HG03575 (cell line): Measurements from ENCODE around the gene PRICKLE4.

Source experiments
- ATAC-seq: cut with Tn5 transposase; IDR thresholded peaks from one replicate; pipeline ENCODE4 v1.9.1; 2021; ENCODE audit not compliant: unreplicated experiment, insufficient number of reproducible peaks, low FRiP score; ENCODE audit errors: extremely low read depth

Gene PRICKLE4

DNA sequence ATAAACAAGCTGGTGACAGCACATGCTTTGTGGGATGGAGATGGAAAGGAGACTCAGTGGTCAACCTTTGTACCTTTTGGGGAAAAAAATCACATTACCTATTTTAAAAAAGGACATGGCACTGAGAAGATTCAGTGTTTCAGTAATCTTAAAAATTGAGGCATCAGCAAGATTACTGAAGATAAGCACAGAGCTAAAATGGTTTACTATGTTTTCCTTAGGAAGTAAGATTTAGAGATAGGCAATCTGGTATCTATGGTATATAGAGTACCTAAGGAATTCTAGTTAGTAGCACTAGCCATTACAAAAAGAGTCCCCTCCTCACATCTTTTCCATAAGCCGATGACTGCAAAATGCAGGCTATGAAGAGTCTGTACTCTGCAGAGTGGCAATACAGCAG, 42.6 kb downstream of the PRICKLE4 start:
- no peak for ATAC-seq

DNA sequence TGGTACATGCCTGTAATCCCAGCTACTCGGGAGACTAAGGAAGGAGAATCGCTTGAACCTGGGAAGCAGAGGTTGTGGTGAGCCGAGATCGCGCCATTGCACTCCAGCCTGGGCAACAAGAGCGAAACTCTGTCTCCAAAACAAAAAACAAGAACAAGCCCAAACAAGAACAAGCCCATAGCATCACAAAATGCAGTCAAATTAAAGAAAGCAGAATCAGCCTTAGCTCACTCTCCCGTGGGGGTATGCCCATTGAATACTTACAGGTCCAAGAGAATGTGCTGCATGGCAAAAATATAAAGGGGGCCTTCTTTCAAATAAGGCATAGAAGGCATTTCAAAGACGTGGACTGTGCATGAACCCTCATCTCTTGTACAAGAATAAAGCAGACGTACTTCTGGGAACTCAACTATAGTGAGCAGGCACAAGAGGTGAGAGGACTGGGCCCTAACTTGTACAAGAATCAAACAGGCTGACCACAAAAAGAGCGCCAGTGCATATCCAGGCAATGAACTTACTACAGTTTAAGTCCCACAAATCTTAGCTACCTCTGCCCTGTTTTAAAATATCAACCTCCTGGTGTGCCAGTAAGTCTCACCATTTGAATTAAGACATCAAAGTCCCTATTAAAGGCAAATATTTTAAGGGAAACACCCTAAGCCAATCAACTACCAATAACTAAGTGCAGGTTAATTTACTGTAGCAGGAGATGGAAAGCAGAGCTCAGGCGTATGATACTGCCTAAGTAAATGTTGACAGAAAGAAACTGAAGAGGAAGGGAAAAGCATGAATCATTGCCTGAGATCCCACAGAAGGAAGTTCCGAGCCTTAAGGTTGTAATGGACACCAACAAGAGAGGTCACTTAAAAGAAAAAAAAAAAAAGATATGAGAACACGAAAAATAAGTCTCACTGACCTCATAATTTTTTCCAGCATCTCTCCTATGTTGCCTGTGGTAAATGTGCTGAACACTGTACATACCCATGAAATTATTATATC, 44.3 kb downstream of the PRICKLE4 start:
- ATAC-seq = no peak

DNA sequence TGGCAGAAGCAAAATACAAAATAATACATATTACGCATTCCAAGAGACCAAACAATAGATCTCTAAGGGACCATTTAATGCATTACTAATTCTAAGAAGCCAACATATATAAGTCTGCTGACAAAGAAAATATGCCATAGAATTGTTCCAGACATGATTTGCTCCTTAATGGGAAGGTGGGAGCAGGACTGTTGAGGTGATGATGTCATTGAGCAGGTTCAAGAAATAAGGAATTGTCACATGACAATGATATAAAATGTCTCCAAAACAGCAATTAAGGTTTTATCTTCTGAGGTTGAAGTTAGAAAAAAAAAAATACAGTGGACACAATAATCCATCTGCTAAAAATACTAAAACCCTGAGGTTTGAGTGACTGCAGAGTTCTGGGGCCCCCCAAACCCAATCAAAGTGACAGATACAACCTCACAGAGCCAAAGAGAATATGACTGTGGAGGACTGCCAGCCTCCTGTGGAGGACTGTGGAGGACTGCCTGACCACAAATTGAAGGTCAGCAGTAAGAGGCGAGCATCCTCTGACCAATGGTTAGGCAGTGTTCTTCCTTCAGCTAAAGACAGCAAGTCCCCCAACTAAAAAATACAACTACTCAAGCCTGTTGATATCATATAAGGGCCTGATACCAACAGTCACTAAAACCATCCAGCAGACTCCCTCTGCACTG, 45.9 kb downstream of the PRICKLE4 start:
- ATAC-seq = no peak

DNA sequence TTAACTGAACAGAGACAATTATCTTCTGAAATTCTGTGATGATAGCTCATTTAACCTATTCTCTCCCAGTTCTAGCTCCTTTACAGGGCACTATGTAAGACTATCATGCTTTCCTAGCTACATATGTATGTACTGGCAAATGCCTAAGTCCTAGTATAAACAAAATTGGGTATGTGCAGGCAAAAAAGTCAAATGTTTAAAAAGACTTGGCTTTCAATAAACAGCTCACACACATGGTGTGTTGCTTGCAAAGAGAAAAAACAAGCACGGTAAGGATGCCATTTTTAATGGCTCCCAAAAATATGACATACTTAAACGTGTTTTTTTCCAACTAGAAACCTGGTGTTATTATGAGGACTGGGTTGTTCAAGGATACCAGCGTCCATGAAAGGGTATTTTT, 51.7 kb downstream of the PRICKLE4 start:
- no peak for ATAC-seq

DNA sequence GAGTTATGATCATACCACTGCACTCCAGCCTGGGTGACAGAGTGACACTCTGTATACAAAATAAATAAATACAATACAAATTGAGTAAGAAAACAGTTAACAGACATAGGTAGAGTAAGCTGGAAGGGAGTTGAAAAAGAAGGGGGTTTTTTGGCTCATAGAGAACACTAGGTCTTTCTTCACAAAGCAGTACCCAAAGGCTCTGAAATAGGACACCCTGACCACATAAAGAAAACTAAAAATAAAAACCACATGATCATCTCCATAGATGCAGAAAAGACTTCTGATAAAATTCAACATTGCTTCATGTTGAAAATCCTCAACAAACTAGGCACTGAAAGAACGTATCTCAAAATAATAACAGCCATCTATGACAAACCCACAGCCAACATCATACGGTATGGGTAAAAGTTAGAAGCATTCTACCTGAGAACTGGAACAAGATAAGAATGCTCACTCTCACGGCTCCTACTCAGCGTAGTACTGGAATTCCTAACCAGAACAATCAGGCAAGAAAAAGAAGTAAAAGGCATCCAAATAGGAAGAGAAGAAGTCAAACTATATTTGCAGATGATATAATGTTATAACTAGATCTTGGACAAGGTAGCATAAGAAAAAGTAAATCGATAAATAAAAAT, 55.6 kb downstream of the PRICKLE4 start:
- no peak for ATAC-seq

DNA sequence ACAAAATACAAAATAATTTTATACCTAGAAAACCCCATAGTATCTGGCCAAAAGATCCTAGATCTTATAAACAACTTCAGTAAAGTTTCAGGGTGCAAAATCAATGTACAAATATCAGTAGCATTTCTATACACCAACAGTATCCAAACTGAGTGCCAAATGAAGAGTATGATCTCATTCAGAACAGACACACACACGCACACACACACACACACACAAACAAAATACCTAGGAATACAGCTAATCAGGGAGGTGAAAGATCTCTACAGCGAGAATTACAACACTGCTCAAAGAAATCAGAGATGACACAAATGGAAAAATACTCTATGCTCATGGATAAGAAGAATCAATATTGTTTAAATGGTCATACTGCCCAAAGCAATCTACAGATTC, 56.1 kb downstream of the PRICKLE4 start:
- ATAC-seq = no peak
